A549 (cell line): Measurements from ENCODE around the gene TYW3. TPM values are rescaled to one million over a fixed set of nuclear protein-coding genes. Genes with fewer than 3 reads are reported as not detected.
A peak's percentile ranks its signal among the peaks of the same experiment; 100 is the strongest.

ENCODE experiments used
- ATAC-seq, 2 experiments: fragments of 200-7000 bp in 1 of 2; fragments of >200 bp in 1 of 2; cut with Nextera tagmentation in 1 of 2; cut with Tn5 transposase in 1 of 2; 3 replicates each; pipeline versions ENCODE4 v1.8.0 to v1.9.1; 2018 to 2020; ENCODE audit warnings: mild to moderate bottlenecking in 1 of 2, moderate library complexity in 1 of 2
- CTCF ChIA-PET: fragments of 300-600 bp; sonication (Branson Sonifier 250); formaldehyde crosslinking; extraction: SDS; loops from one replicate; lab custom pipeline; 2021; ENCODE audit warnings: antibody characterized with exemption, inconsistent platforms; lab: Yijun Ruan, JAX
- POLR2A ChIA-PET: fragments of 350-600 bp; formaldehyde crosslinking; extraction: SDS; loops from one replicate; lab custom pipeline; 2021; ENCODE audit warnings: antibody characterized with exemption, inconsistent platforms; lab: Yijun Ruan, JAX
- DNase-seq, 2 experiments: peaks; one replicate each; pipeline versions ENCODE4 v3.0.0 to v3.0.0-alpha.2; 2011 to 2016; ENCODE audit warnings: low read depth in 1 of 2, low spot score in 1 of 2
- FAIRE-seq: peaks from 2 replicates; lab custom pipeline; 2011; peaks lifted over from hg19 to GRCh38; lab: Jason Lieb, UNC
- H3K27ac ChIP-seq, 2 experiments: fragments of >200 bp; sonication (Bioruptor Twin); formaldehyde crosslinking; 3 replicates each; pipeline ENCODE4 v1.5.1; 2016 to 2017
- H3K4me1 ChIP-seq: fragments of >200 bp; sonication (Bioruptor Twin); formaldehyde crosslinking; 3 replicates; pipeline ENCODE4 v1.6.1; 2016
- H3K4me2 ChIP-seq: fragments of >200 bp; sonication (Bioruptor Twin); formaldehyde crosslinking; 3 replicates; pipeline ENCODE4 v1.6.1; 2016
- H3K4me3 ChIP-seq: fragments of >200 bp; sonication (Bioruptor Twin); formaldehyde crosslinking; 3 replicates; pipeline ENCODE4 v1.5.1; 2016
- H3K9me3 ChIP-seq: fragments of >200 bp; sonication (Bioruptor Twin); formaldehyde crosslinking; 3 replicates; pipeline ENCODE4 v1.6.1; 2016
- CBX2 ChIP-seq: fragments of 200-600 bp; sonication (generic); IDR thresholded peaks from 2 replicates; pipeline ENCODE4 v1.6.1; 2016; ENCODE audit warnings: low read depth, mild to moderate bottlenecking, borderline replicate concordance
- CEBPB ChIP-seq, 2 experiments: fragments of >200 bp in 1 of 2; sonication (Bioruptor Twin) in 1 of 2; formaldehyde crosslinking in 1 of 2; IDR thresholded peaks; 2 replicates each; pipeline ENCODE4 v1.6.1; 2012 to 2016
- EHF ChIP-seq: fragments of 250-450 bp; sonication (Bioruptor Pico); IDR thresholded peaks from 2 replicates; pipeline ENCODE4 v1.5.0; 2020; ENCODE audit warnings: mild to moderate bottlenecking
- FOSB ChIP-seq: fragments of 250-450 bp; sonication (Bioruptor Pico); IDR thresholded peaks from 2 replicates; pipeline ENCODE4 v1.5.0; 2020; ENCODE audit warnings: mild to moderate bottlenecking, moderate library complexity
- FOSL2 ChIP-seq, 2 experiments: fragments of 450-650 bp in 1 of 2; fragments of >200 bp in 1 of 2; sonication (Bioruptor Twin) in 1 of 2; formaldehyde crosslinking; IDR thresholded peaks; 2 replicates each; pipeline versions ENCODE4 v1.5.0 to v1.6.1; 2016 to 2020; ENCODE audit warnings: mild to moderate bottlenecking in 1 of 2, moderate library complexity in 1 of 2
- HOXB5 ChIP-seq: fragments of 250-450 bp; sonication (Bioruptor Pico); IDR thresholded peaks from 2 replicates; pipeline ENCODE4 v1.5.0; 2020; ENCODE audit warnings: mild to moderate bottlenecking, moderate library complexity
- JUN ChIP-seq, 2 experiments: fragments of >200 bp; sonication (Bioruptor Twin); formaldehyde crosslinking; IDR thresholded peaks; 2 replicates in 1 of 2; 3 replicates in 1 of 2; pipeline ENCODE4 v1.6.1; 2016 to 2017
- MAFK ChIP-seq: fragments of 450-650 bp; IDR thresholded peaks from 2 replicates; pipeline ENCODE4 v1.6.1; 2014; ENCODE audit not compliant: partially characterized antibody
- NPAS2 ChIP-seq: fragments of 250-450 bp; sonication (Bioruptor Pico); IDR thresholded peaks from 2 replicates; pipeline ENCODE4 v1.8.0; 2022; ENCODE audit warnings: mild to moderate bottlenecking, moderate library complexity, borderline replicate concordance
- NR3C1 ChIP-seq: fragments of >200 bp; sonication (Bioruptor Twin); formaldehyde crosslinking; IDR thresholded peaks from 3 replicates; pipeline ENCODE4 v1.6.1; 2017
- PHF8 ChIP-seq: fragments of 200-600 bp; sonication (generic); IDR thresholded peaks from 2 replicates; pipeline ENCODE4 v1.6.1; 2016; ENCODE audit warnings: low read depth, mild to moderate bottlenecking, antibody characterized with exemption, moderate library complexity, borderline replicate concordance
- RCOR1 ChIP-seq: fragments of 150-350 bp; IDR thresholded peaks from 2 replicates; pipeline ENCODE4 v1.6.1; 2014; ENCODE audit warnings: antibody characterized with exemption, low read length, low read depth
- RFX5 ChIP-seq: fragments of 450-650 bp; IDR thresholded peaks from 2 replicates; pipeline ENCODE4 v1.7.1; 2014; ENCODE audit warnings: antibody characterized with exemption, mild to moderate bottlenecking, moderate library complexity
- TP53 ChIP-seq: fragments of 250-450 bp; sonication (Bioruptor Pico); IDR thresholded peaks from 2 replicates; pipeline ENCODE4 v1.5.0; 2021; ENCODE audit warnings: mild to moderate bottlenecking, moderate library complexity
- WGBS: methylation state at CpG from one replicate; pipeline ENCODE4 v1.1.6; 2017; ENCODE audit errors: missing lambda C conversion rate; 5-methylcytosine and 5-hydroxymethylcytosine counted together
- polyA plus RNA-seq, 4 experiments: library from polyadenylated mRNA; depleted of rRNA in 3 of 4; stranded (reverse); fragments of >200 nt; fragmentation: RNase III in 1 of 4; extraction: RNeasy Plus Mini Kit Qiagen cat#74134 plus additional on column Dnase treatment in 1 of 4; gene quantifications; 2 replicates in 3 of 4; 3 replicates in 1 of 4; pipeline ENCODE4 v1.2.3, GENCODE V29; 2011 to 2017
- TF ChIP-seq, protein P1 (sequence below): fragments of >200 bp; sonication (Bioruptor Twin); formaldehyde crosslinking; IDR thresholded peaks from 3 replicates; pipeline ENCODE4 v1.5.1; 2016
- TF ChIP-seq, protein P2 (sequence below): fragments of >200 bp; sonication (Bioruptor Twin); formaldehyde crosslinking; IDR thresholded peaks from 3 replicates; pipeline ENCODE4 v1.6.1; 2016
- TF ChIP-seq, protein P3 (sequence below): IDR thresholded peaks from 2 replicates; pipeline ENCODE4 v1.6.1; 2012; ENCODE audit warnings: low read depth, borderline replicate concordance
- TF ChIP-seq, protein P4 (sequence below): fragments of 200-600 bp; sonication (generic); IDR thresholded peaks from 2 replicates; pipeline ENCODE4 v1.6.1; 2016; ENCODE audit warnings: antibody characterized with exemption, mild to moderate bottlenecking, moderate library complexity

The TYW3 gene
- polyA plus RNA-seq, 2 of the 4 experiments (the other 2 are of a cell fraction), result 17.1 to 33.1 TPM

DNA sequence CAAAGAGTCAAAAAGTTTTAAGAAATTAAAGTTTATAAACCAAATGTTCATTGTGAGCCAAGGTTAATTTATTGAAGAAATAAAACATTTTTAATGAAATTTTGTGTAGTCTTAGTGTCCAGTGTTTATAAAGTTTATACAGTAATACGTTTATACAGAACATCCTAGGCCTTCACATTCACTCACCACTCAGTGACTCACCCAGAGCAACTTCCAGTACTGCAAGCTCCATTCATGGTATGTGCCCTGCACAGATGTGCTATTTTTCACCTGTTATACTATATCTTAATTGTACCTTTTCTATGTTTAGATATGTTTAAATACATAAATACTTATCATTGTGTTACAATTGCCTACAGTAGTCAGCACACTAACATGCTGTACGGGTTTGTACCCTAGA, 33.6 kb downstream of the TYW3 start:
- POLR2A ChIA-PET, result no interaction called here
- WGBS, result 76% methylated on average over 2 of the region's 2 CpGs
- CTCF ChIA-PET, result no interaction called here
- TF ChIP-seq TP53 (no peak), HOXB5 (CRISPR knock-in tag) (no peak), RCOR1 (no peak), FOSL2 (IDR thresholded peaks at IDR 0.05) (no peak), FOSL2 (CRISPR knock-in tag; IDR thresholded peaks at IDR 0.05) (no peak), NPAS2 (CRISPR knock-in tag) (no peak)
- TF ChIP-seq, protein P1, sequence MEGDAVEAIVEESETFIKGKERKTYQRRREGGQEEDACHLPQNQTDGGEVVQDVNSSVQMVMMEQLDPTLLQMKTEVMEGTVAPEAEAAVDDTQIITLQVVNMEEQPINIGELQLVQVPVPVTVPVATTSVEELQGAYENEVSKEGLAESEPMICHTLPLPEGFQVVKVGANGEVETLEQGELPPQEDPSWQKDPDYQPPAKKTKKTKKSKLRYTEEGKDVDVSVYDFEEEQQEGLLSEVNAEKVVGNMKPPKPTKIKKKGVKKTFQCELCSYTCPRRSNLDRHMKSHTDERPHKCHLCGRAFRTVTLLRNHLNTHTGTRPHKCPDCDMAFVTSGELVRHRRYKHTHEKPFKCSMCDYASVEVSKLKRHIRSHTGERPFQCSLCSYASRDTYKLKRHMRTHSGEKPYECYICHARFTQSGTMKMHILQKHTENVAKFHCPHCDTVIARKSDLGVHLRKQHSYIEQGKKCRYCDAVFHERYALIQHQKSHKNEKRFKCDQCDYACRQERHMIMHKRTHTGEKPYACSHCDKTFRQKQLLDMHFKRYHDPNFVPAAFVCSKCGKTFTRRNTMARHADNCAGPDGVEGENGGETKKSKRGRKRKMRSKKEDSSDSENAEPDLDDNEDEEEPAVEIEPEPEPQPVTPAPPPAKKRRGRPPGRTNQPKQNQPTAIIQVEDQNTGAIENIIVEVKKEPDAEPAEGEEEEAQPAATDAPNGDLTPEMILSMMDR, result no peak
- TF ChIP-seq, protein P2, sequence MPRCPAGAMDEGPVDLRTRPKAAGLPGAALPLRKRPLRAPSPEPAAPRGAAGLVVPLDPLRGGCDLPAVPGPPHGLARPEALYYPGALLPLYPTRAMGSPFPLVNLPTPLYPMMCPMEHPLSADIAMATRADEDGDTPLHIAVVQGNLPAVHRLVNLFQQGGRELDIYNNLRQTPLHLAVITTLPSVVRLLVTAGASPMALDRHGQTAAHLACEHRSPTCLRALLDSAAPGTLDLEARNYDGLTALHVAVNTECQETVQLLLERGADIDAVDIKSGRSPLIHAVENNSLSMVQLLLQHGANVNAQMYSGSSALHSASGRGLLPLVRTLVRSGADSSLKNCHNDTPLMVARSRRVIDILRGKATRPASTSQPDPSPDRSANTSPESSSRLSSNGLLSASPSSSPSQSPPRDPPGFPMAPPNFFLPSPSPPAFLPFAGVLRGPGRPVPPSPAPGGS, result no peak
- TF ChIP-seq, protein P3, sequence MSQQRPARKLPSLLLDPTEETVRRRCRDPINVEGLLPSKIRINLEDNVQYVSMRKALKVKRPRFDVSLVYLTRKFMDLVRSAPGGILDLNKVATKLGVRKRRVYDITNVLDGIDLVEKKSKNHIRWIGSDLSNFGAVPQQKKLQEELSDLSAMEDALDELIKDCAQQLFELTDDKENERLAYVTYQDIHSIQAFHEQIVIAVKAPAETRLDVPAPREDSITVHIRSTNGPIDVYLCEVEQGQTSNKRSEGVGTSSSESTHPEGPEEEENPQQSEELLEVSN, result no peak
- TF ChIP-seq, protein P4, sequence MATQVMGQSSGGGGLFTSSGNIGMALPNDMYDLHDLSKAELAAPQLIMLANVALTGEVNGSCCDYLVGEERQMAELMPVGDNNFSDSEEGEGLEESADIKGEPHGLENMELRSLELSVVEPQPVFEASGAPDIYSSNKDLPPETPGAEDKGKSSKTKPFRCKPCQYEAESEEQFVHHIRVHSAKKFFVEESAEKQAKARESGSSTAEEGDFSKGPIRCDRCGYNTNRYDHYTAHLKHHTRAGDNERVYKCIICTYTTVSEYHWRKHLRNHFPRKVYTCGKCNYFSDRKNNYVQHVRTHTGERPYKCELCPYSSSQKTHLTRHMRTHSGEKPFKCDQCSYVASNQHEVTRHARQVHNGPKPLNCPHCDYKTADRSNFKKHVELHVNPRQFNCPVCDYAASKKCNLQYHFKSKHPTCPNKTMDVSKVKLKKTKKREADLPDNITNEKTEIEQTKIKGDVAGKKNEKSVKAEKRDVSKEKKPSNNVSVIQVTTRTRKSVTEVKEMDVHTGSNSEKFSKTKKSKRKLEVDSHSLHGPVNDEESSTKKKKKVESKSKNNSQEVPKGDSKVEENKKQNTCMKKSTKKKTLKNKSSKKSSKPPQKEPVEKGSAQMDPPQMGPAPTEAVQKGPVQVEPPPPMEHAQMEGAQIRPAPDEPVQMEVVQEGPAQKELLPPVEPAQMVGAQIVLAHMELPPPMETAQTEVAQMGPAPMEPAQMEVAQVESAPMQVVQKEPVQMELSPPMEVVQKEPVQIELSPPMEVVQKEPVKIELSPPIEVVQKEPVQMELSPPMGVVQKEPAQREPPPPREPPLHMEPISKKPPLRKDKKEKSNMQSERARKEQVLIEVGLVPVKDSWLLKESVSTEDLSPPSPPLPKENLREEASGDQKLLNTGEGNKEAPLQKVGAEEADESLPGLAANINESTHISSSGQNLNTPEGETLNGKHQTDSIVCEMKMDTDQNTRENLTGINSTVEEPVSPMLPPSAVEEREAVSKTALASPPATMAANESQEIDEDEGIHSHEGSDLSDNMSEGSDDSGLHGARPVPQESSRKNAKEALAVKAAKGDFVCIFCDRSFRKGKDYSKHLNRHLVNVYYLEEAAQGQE, result no peak
- DNase-seq (no peak), ATAC-seq (no peak), FAIRE-seq (no peak)
- no peaks in the 10 kb centered on the region for H3K9me3 ChIP-seq
- no peak overlapping the region for H3K4me3 ChIP-seq
- H3K27ac ChIP-seq, result no peak overlapping the region
- H3K4me1 ChIP-seq, result no peaks in the 10 kb centered on the region
- no peak overlapping the region for H3K4me2 ChIP-seq

DNA sequence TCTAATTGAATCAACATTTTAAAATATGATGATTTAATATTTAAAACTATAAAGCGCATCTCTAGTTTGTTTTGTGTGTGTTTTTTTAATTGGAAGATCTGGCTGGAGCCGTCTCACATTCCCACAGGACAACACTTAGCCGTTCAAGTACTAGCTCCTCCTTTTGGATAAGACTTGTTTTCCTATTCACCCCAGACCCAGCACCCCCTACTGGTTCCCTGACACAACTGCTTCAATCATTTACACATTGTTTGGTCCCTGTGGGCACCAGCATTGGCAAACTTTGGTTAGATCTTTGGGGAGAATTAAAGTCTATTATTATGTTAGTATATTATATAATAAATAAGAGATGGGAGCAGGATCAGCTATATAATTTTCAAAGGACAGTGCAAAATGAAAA, 34.5 kb downstream of the TYW3 start:
- H3K4me1 ChIP-seq, result 0 out of 3 replicates have a peak, but pooled peaks cover 2% of the 10 kb centered on the region
- POLR2A ChIA-PET, result no interaction called here

More for the DNA sequence above, 34.5 kb downstream of the TYW3 start:
- peak; percentile 2 to 54 for DNase-seq
- no peak overlapping the region for H3K4me3 ChIP-seq
- H3K27ac ChIP-seq, result no peak overlapping the region
- no peak for FAIRE-seq
- H3K4me2 ChIP-seq, result no peak overlapping the region
- CTCF ChIA-PET, result no interaction called here
- no peaks in the 10 kb centered on the region for H3K9me3 ChIP-seq
- ATAC-seq, result peak; percentile 62 to 81; a peak in 3 of 6 replicates
- WGBS, result 63% methylated on average over 3 of the region's 3 CpGs
- no peak for TF ChIP-seq RFX5
- TF ChIP-seq PHF8, result no peak
- no peak for TF ChIP-seq EHF (CRISPR knock-in tag)
- TF ChIP-seq MAFK, result no peak
- TF ChIP-seq HOXB5 (CRISPR knock-in tag), result no peak
- no peak for TF ChIP-seq JUN (IDR thresholded peaks at IDR 0.05)
- TF ChIP-seq TP53, result no peak
- TF ChIP-seq CBX2, result no peak
- TF ChIP-seq, protein P4, result no peak
- TF ChIP-seq NPAS2 (CRISPR knock-in tag), result no peak
- no peak for TF ChIP-seq NR3C1
- no peak for TF ChIP-seq CEBPB (IDR thresholded peaks at IDR 0.05)
- TF ChIP-seq FOSB, result no peak
